PC-9 (cell line): Measurements from ENCODE around the gene CCDC33. TPM values are rescaled to one million over a fixed set of nuclear protein-coding genes. Genes with fewer than 3 reads are reported as not detected.

Experiments used
- BruUV-seq: library from RNA; stranded (reverse); fragments of 400-500 nt; replicated peaks from 2 replicates; lab custom pipeline; 2021; lab: Mats Ljungman, UMichigan
- CTCF ChIA-PET: fragments of 300-600 bp; sonication (Branson Sonifier 250); formaldehyde crosslinking; loops from one replicate; lab custom pipeline; 2022; ENCODE audit warnings: antibody characterized with exemption; lab: Charles Lee
- POLR2A ChIA-PET: fragments of 300-600 bp; sonication (Branson Sonifier 250); formaldehyde crosslinking; loops from one replicate; lab custom pipeline; 2022; ENCODE audit warnings: antibody characterized with exemption; ENCODE audit not compliant: unreplicated experiment; lab: Charles Lee
- DNase-seq, 2 experiments: peaks; one replicate each; pipeline versions ENCODE4 v3.0.0 to v3.0.0-alpha.2; 2015 to 2022; ENCODE audit warnings: mixed read lengths in 1 of 2
- H2AFZ ChIP-seq: fragments of 200-600 bp; sonication (generic); 2 replicates; pipeline ENCODE4 v1.8.1; 2017; ENCODE audit warnings: antibody characterized with exemption
- H3F3A ChIP-seq: fragments of 200-600 bp; sonication (generic); 2 replicates; pipeline ENCODE4 v1.8.1; 2017; ENCODE audit warnings: antibody characterized with exemption, mild to moderate bottlenecking, low read depth; ENCODE audit not compliant: insufficient read depth
- H3K27ac ChIP-seq: fragments of 200-600 bp; sonication (generic); 2 replicates; pipeline ENCODE4 v1.6.1; 2016; ENCODE audit warnings: mixed run types
- H3K27me3 ChIP-seq: fragments of 200-600 bp; sonication (generic); 2 replicates; pipeline ENCODE4 v1.6.1; 2016; ENCODE audit warnings: low read depth, mixed run types; ENCODE audit not compliant: insufficient read depth
- H3K36me3 ChIP-seq: fragments of 200-600 bp; sonication (generic); 2 replicates; pipeline ENCODE4 v1.6.1; 2016; ENCODE audit warnings: low read depth, mixed run types
- H3K4me1 ChIP-seq: fragments of 200-600 bp; sonication (generic); replicated peaks from 2 replicates; pipeline ENCODE4 v1.6.1; 2016; ENCODE audit warnings: mixed run types; ENCODE audit not compliant: insufficient read depth
- H3K4me2 ChIP-seq: fragments of 200-600 bp; sonication (generic); 2 replicates; pipeline ENCODE4 v1.6.1; 2017; ENCODE audit warnings: mixed run types
- H3K4me3 ChIP-seq: fragments of 200-600 bp; sonication (generic); 2 replicates; pipeline ENCODE4 v1.6.1; 2016; ENCODE audit warnings: mixed run types
- H3K79me2 ChIP-seq: fragments of 200-600 bp; sonication (generic); 2 replicates; pipeline ENCODE4 v1.6.1; 2017; ENCODE audit warnings: low read depth, mixed run types
- H3K9me2 ChIP-seq: fragments of 200-600 bp; sonication (generic); 2 replicates; pipeline ENCODE4 v1.8.1; 2017; ENCODE audit warnings: mild to moderate bottlenecking; ENCODE audit not compliant: insufficient read depth
- H3K9me3 ChIP-seq: fragments of 200-600 bp; sonication (generic); 2 replicates; pipeline ENCODE4 v1.8.1; 2016; ENCODE audit warnings: low read depth; ENCODE audit not compliant: insufficient read depth
- H4K20me1 ChIP-seq: fragments of 200-600 bp; sonication (generic); 2 replicates; pipeline ENCODE4 v1.8.1; 2017; ENCODE audit not compliant: insufficient read depth
- CTCF ChIP-seq: fragments of 200-600 bp; sonication (generic); conservative IDR thresholded peaks from 2 replicates; pipeline ENCODE4 v1.6.1; 2017; ENCODE audit warnings: mixed run types, antibody characterized with exemption, mild to moderate bottlenecking, moderate library complexity
- EZH2 ChIP-seq: fragments of 200-600 bp; sonication (generic); IDR thresholded peaks from 2 replicates; pipeline ENCODE4 v1.8.0; 2017; ENCODE audit warnings: antibody characterized with exemption, low read depth
- intact Hi-C: fragments of 100-400 bp; cut with micrococcal nuclease; formaldehyde crosslinking; loops from one replicate; pipeline ENCODE4 v1.10.0; 2022; ENCODE audit not compliant: unreplicated experiment
- total RNA-seq: library from RNA; stranded (reverse); gene quantifications from 2 replicates; pipeline ENCODE4 v1.2.3, GENCODE V29; 2021

The CCDC33 gene
- total RNA-seq, 1 experiment from 2014 or later = 7.5 TPM

- H3K9me3 ChIP-seq = no peaks in the 10 kb centered on the region
- ChIA-PET POLR2A (no interaction called here), CTCF (no interaction called here)
- 0 out of 2 replicates have a peak overlapping the region, but pooled peaks have one; percentile 95 for H3K27ac ChIP-seq
- H3K79me2 ChIP-seq = peaks cover 24% of the 10 kb centered on the region
- no peaks in the 10 kb centered on the region; the same call in 1 of the 2 replicates for H4K20me1 ChIP-seq
- peaks cover 63% of the 10 kb centered on the region for H3K4me1 ChIP-seq
- H3K4me3 ChIP-seq = no peak overlapping the region
- H3F3A ChIP-seq = peaks cover 51% of the 10 kb centered on the region
- intact Hi-C loops = no loop called here
- BruUV-seq = no TSS peak
- no peaks in the 10 kb centered on the region for H3K27me3 ChIP-seq
- no peaks in the 10 kb centered on the region for H3K9me2 ChIP-seq
- no peak overlapping the region for H2AFZ ChIP-seq
- H3K36me3 ChIP-seq = peaks cover 50% of the 10 kb centered on the region
- H3K4me2 ChIP-seq = peak overlapping the region; percentile 28
- TF ChIP-seq EZH2 (no peak), CTCF (no peak)
- no peak for DNase-seq
Observed at GRCh38 chr15:74192751-74193150, 43.4 kb upstream of the CCDC33 start.

- H3K79me2 ChIP-seq = peaks cover 30% of the 10 kb centered on the region
- CTCF ChIA-PET = no interaction called here
- peaks cover 55% of the 10 kb centered on the region for H3F3A ChIP-seq
- intact Hi-C loops = no loop called here
- H3K9me3 ChIP-seq = no peaks in the 10 kb centered on the region
- BruUV-seq = no TSS peak
- no peak overlapping the region for H2AFZ ChIP-seq
- TF ChIP-seq EZH2 = no peak
- TF ChIP-seq CTCF = no peak
- peaks cover 69% of the 10 kb centered on the region for H3K4me1 ChIP-seq
- H3K9me2 ChIP-seq = no peaks in the 10 kb centered on the region
- H3K36me3 ChIP-seq = peaks cover 48% of the 10 kb centered on the region
- no peaks in the 10 kb centered on the region for H3K27me3 ChIP-seq
- peak; percentile 39 to 94 for DNase-seq
- H4K20me1 ChIP-seq = no peaks in the 10 kb centered on the region; the same call in 1 of the 2 replicates
- no peak overlapping the region for H3K4me3 ChIP-seq
- H3K27ac ChIP-seq = peak overlapping the region; percentile 95
- peak overlapping the region; percentile 96 for H3K4me2 ChIP-seq
- POLR2A ChIA-PET = interaction anchor here (0.6 kb wide), 1 partner anchor 15 kb away, joined by 4 read pairs; no protein-coding TSS in a partner anchor
Observed at GRCh38 chr15:74193299-74193718, 42.8 kb upstream of the CCDC33 start.

GRCh38 chr15:74193905-74194304 is 42.2 kb upstream of the CCDC33 start:
- no peak overlapping the region for H2AFZ ChIP-seq
- H3F3A ChIP-seq = peaks cover 59% of the 10 kb centered on the region
- intact Hi-C loops = no loop called here
- peaks cover 47% of the 10 kb centered on the region for H3K36me3 ChIP-seq
- no peaks in the 10 kb centered on the region; the same call in 1 of the 2 replicates for H4K20me1 ChIP-seq
- H3K27me3 ChIP-seq = no peaks in the 10 kb centered on the region
- peak overlapping the region; percentile 96 for H3K4me2 ChIP-seq
- no peak overlapping the region for H3K4me3 ChIP-seq
- H3K9me2 ChIP-seq = no peaks in the 10 kb centered on the region
- POLR2A ChIA-PET = interaction anchor here (0.6 kb wide), 1 partner anchor 15 kb away, joined by 4 read pairs; no protein-coding TSS in a partner anchor
- peak overlapping the region; percentile 95 for H3K27ac ChIP-seq
- DNase-seq = no peak
- H3K4me1 ChIP-seq = peaks cover 75% of the 10 kb centered on the region
- peaks cover 36% of the 10 kb centered on the region for H3K79me2 ChIP-seq
- BruUV-seq = no TSS peak
- no peak for TF ChIP-seq CTCF
- no peak for TF ChIP-seq EZH2
- CTCF ChIA-PET = no interaction called here
- H3K9me3 ChIP-seq = no peaks in the 10 kb centered on the region
